Neutrophil (primary cell): ENCODE data around the gene UBE2R2.

Source experiments
- H3K27ac ChIP-seq: fragments of 200-600 bp; sonication (generic); 2 replicates; pipeline ENCODE4 v1.5.1; 2016; ENCODE audit warnings: mild to moderate bottlenecking, moderate library complexity
- H3K27me3 ChIP-seq: fragments of 200-600 bp; sonication (generic); 2 replicates; pipeline ENCODE4 v1.6.0; 2016; ENCODE audit warnings: mild to moderate bottlenecking
- H3K36me3 ChIP-seq: fragments of 200-600 bp; sonication (generic); 2 replicates; pipeline ENCODE4 v1.5.1; 2017
- H3K4me1 ChIP-seq, 2 experiments: fragments of 200-600 bp in 1 of 2; sonication (generic) in 1 of 2; 1 replicate in 1 of 2; 2 replicates in 1 of 2; pipeline versions ENCODE4 v1.5.1 to v1.6.1; 2013 to 2016; ENCODE audit warnings: low read depth in 1 of 2, low read length in 1 of 2, mild to moderate bottlenecking in 1 of 2, moderate library complexity in 1 of 2; ENCODE audit not compliant: control insufficient read depth in 1 of 2, insufficient read depth in 1 of 2
- H3K4me3 ChIP-seq, 2 experiments: fragments of 200-600 bp in 1 of 2; sonication (generic) in 1 of 2; 1 replicate in 1 of 2; 2 replicates in 1 of 2; pipeline ENCODE4 v1.5.1; 2013 to 2016; ENCODE audit warnings: low read depth in 1 of 2, low read length in 1 of 2, mild to moderate bottlenecking in 1 of 2, moderate library complexity in 1 of 2
- H3K9me3 ChIP-seq: fragments of 200-600 bp; sonication (generic); 2 replicates; pipeline ENCODE4 v1.5.1; 2016
- TF ChIP-seq, protein P1 (sequence below): fragments of 200-600 bp; sonication (generic); IDR thresholded peaks from 2 replicates; pipeline ENCODE4 v1.5.1; 2016; ENCODE audit warnings: antibody characterized with exemption

Gene UBE2R2

DNA sequence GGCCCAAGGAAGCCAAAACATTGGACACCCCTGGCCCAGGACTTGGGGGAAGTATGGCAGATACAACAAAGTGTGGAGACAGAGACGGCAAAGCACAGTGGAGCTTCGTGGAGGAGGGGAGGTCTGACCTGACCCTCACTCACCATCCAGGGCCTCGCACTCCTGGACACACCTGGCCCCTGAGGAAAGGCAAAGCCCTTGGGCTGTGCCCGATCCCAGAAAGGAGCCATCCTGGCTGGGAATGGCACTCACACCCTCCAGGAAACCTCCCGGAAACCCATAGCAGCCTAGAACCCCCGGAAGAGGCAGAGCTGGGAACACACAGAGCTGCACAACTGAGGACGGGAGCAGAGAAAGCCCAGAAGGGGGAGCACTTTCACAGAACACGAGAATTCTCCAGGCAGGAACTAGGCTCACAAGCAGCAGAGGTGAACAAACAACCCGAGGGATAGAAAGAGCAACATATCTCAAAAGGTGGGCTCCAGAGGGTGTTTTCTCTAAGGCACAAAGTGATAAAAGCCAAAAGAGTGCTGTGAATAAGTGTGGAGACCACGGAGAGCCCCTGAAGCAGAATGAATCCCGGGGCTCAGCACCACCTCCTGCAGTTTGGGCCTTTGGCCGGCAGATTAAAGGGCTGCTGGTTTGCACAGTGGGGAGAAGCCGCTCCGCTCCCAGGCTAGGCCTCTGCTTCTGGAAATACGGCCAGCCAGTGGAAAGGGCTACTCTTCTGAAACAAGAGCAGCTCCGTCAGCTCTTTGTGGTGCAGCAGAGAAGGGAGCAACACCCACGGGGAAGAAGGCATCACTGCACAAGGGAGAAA, 108.2 kb downstream of the UBE2R2 start:
- Histone ChIP-seq H3K4me1 (no peaks in the 10 kb centered on the region), H3K27ac (no peak overlapping the region)

DNA sequence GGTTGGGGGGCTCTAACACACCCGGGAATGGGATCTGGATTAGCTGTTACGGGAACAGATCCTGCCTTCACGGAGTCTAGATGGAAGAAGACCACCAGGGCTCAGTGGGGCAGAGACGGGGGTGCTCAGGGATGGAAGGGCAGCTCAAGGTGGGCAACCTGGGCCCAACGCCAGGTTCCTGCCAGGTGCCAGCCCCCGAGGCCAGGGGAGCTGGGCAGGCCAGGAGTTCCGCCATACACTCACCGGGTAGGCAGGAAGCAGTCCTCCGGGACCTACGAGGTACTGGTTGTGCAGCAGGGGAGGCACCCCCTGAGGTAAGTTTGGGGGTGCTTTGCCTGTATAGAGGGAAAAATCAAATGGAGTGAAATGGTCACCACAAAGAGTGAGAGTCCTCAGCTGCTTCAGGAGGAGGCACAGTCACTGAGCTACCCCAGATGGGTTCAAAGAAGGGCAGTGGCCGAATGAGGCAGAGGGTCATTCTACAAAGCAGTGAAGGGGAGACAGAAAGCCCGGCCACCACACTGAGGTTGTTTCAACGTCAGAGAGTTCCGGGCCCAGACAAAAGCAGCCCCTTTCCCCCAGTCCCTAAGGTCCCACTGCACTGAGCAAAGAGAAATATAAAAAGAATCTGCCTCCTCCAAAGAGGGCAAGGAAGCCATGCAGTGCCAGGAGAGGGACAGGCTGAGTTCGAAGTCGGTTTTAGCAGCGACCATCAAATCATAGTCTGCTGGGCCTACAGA, 110.0 kb downstream of the UBE2R2 start:
- H3K36me3 ChIP-seq, result peaks cover 84% of the 10 kb centered on the region
- H3K4me3 ChIP-seq, result no peak overlapping the region
- H3K4me1 ChIP-seq, result no peaks in the 10 kb centered on the region
- no peaks in the 10 kb centered on the region for H3K27me3 ChIP-seq
- TF ChIP-seq, protein P1, sequence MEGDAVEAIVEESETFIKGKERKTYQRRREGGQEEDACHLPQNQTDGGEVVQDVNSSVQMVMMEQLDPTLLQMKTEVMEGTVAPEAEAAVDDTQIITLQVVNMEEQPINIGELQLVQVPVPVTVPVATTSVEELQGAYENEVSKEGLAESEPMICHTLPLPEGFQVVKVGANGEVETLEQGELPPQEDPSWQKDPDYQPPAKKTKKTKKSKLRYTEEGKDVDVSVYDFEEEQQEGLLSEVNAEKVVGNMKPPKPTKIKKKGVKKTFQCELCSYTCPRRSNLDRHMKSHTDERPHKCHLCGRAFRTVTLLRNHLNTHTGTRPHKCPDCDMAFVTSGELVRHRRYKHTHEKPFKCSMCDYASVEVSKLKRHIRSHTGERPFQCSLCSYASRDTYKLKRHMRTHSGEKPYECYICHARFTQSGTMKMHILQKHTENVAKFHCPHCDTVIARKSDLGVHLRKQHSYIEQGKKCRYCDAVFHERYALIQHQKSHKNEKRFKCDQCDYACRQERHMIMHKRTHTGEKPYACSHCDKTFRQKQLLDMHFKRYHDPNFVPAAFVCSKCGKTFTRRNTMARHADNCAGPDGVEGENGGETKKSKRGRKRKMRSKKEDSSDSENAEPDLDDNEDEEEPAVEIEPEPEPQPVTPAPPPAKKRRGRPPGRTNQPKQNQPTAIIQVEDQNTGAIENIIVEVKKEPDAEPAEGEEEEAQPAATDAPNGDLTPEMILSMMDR, result no peak
- no peak overlapping the region for H3K27ac ChIP-seq
- H3K9me3 ChIP-seq, result no peaks in the 10 kb centered on the region

More for the DNA sequence above, 108.2 kb downstream of the UBE2R2 start:
- no peaks in the 10 kb centered on the region for H3K9me3 ChIP-seq
- H3K36me3 ChIP-seq, result peaks cover 85% of the 10 kb centered on the region
- no peaks in the 10 kb centered on the region for H3K27me3 ChIP-seq
- TF ChIP-seq, protein P1, result no peak
- H3K4me3 ChIP-seq, result no peak overlapping the region

DNA sequence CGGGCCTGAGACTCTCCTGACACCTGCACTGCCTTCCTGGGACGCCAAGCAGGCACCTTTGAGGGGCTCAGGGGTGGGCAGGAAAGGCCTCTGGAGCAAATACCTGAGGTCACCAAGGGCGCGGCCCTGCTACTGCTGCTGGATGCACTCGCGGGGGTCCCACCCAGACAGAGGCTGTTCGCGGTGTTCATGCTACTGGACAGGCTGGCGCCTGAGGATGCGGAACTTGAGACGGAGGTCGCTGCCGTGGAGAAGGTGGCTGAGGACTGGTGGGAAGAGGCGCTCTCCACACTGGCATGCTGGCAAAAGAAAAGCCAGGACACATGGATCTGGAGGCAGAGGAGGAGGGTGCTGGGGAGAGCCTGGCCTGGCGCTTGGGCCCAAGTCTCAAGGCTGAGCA, 110.7 kb downstream of the UBE2R2 start:
- Histone ChIP-seq H3K27me3 (no peaks in the 10 kb centered on the region), H3K36me3 (peaks cover 84% of the 10 kb centered on the region), H3K27ac (no peak overlapping the region), H3K9me3 (no peaks in the 10 kb centered on the region), H3K4me3 (no peak overlapping the region), H3K4me1 (no peaks in the 10 kb centered on the region)
- TF ChIP-seq, protein P1, result no peak

DNA sequence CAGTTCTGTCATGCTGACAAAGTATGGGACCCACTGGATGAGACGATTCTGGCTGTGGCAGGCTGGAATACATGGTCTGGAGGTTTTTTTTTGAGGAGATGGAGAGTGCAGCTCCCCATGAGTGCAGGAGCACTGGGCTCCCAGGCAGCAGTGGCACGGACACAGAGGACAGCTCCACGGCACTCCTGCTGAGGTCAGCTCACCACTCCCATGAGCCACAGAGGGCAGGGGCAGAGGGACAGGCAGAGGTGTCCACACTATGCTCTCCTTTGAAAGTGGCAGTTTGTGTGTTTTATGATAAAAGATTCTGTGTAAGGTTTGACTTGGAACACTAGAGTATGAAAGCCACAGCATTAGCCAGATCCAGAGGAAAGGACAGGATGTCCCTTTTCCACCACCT, 114.4 kb downstream of the UBE2R2 start:
- H3K9me3 ChIP-seq, result no peaks in the 10 kb centered on the region
- no peaks in the 10 kb centered on the region for H3K27me3 ChIP-seq
- no peak overlapping the region for H3K4me3 ChIP-seq
- no peaks in the 10 kb centered on the region for H3K4me1 ChIP-seq
- H3K36me3 ChIP-seq, result peaks cover 82% of the 10 kb centered on the region
- H3K27ac ChIP-seq, result no peak overlapping the region
- TF ChIP-seq, protein P1, result no peak

DNA sequence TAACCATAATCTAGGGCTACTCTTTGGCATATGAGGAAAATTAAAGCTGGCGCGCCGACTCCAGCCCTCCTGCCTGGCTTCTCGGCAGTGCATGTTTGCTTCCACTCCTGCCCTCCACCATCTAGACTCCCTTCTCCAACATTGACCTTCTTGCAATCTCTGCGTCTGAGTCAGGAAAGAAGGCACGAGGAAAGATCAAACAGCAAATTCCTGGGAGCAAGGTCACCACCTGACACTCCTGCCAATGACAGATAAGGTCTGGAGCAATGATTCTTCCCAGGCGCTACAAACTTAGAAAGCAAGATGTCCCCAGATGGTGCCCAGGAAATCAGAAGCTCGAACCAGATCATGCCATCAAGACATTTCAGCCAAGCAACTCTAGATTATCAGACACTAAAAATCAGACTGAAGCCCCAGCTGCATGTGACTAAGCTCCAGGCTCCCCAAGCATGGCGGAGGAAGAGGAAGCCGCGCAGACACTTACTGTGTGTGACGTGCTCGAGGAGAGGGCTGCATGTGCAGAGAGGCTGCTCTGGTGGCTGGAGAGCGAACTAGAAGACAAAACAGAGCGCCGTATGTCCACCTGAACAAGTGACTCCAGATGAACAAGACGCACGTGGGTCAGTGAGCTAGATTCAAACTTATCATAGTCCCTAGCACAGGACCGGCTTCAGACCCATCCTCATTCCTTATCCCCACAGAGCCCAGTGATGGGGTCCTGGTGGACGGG, 115.3 kb downstream of the UBE2R2 start:
- Histone ChIP-seq H3K9me3 (no peaks in the 10 kb centered on the region), H3K27ac (no peak overlapping the region), H3K4me3 (no peak overlapping the region), H3K36me3 (peaks cover 74% of the 10 kb centered on the region), H3K27me3 (no peaks in the 10 kb centered on the region), H3K4me1 (no peaks in the 10 kb centered on the region)
- TF ChIP-seq, protein P1, result no peak
